T-helper 22 cell (primary cell): ENCODE results near the gene TNRC6B.
"Not testable (repeated sequence)": the region's sequence is repeated elsewhere in the genome, so short reads cannot be mapped to it uniquely, and the experiment has no call there.

Experiments used
- DNase-seq: peaks from one replicate; pipeline ENCODE4 v3.0.0-alpha.2; 2020; ENCODE audit warnings: low read depth

Gene TNRC6B

GRCh38 chr22:40213478-40213877, 35.8 kb downstream of the TNRC6B start:
- DNase-seq = no peak

GRCh38 chr22:40215266-40215665, 37.5 kb downstream of the TNRC6B start:
- DNase-seq = no peak

GRCh38 chr22:40216041-40216756, 38.5 kb downstream of the TNRC6B start:
- peak; percentile 39 for DNase-seq

GRCh38 chr22:40218152-40218551, 40.4 kb downstream of the TNRC6B start:
- peak; percentile 17 for DNase-seq

- DNase-seq = no peak
These were observed 41.1 kb downstream of the TNRC6B start for GRCh38 chr22:40218723-40219294.

GRCh38 chr22:40220316-40221054, 42.8 kb downstream of the TNRC6B start:
- no peak for DNase-seq

GRCh38 chr22:40221055-40221414, 43.3 kb downstream of the TNRC6B start:
- DNase-seq = no peak

GRCh38 chr22:40222979-40223378, 45.3 kb downstream of the TNRC6B start:
- not testable (repeated sequence) for DNase-seq

GRCh38 chr22:40224702-40225101, 47.0 kb downstream of the TNRC6B start:
- peak; percentile 23 for DNase-seq

GRCh38 chr22:40226620-40227019, 48.9 kb downstream of the TNRC6B start:
- DNase-seq = no peak

- DNase-seq = no peak
These were observed 54.0 kb downstream of the TNRC6B start for GRCh38 chr22:40231618-40232313.

- no peak for DNase-seq
These were observed 54.9 kb downstream of the TNRC6B start for GRCh38 chr22:40232624-40233023.

GRCh38 chr22:40233886-40234285, 56.2 kb downstream of the TNRC6B start:
- DNase-seq = no peak

GRCh38 chr22:40234658-40235057, 56.9 kb downstream of the TNRC6B start:
- DNase-seq = no peak

GRCh38 chr22:40235308-40235707, 57.6 kb downstream of the TNRC6B start:
- no peak for DNase-seq

GRCh38 chr22:40236131-40236665, 58.5 kb downstream of the TNRC6B start:
- no peak for DNase-seq

GRCh38 chr22:40237241-40237640, 59.5 kb downstream of the TNRC6B start:
- DNase-seq = no peak

GRCh38 chr22:40237788-40238424, 60.2 kb downstream of the TNRC6B start:
- no peak for DNase-seq

- peak; percentile 56 for DNase-seq
These were observed 61.0 kb downstream of the TNRC6B start for GRCh38 chr22:40238425-40239344.

- no peak for DNase-seq
These were observed 61.6 kb downstream of the TNRC6B start for GRCh38 chr22:40239345-40239683.

GRCh38 chr22:40240160-40240559, 62.4 kb downstream of the TNRC6B start:
- no peak for DNase-seq
